ENCODE results near the gene IGSF23. TPM values are rescaled to one million over a fixed set of nuclear protein-coding genes. Genes with fewer than 3 reads are reported as not detected.

Gene IGSF23
- 0.38 TPM in 1 of 2 replicates, not detected in the other for total RNA-seq

GRCh38 chr19:44613295-44614178 is at the start of gene IGSF23:
TSS of gene IGSF23 (plus strand) at chr19:44613563. CDS start at chr19:44613646, 83 bp downstream.

GRCh38 chr19:44643605-44644401 is 30.4 kb downstream of the IGSF23 start, which contains the start of gene PVR:
TSS of gene PVR (plus strand) at chr19:44643910. CDS start at chr19:44644097, 187 bp downstream.

GRCh38 chr19:44671400-44671799 is 58.0 kb downstream of the IGSF23 start, which contains the start of gene CEACAM19:
TSS of gene CEACAM19 (plus strand) at chr19:44671482. CDS start at chr19:44671932, 450 bp downstream.

Other genes starting within 250 kb of the IGSF23 start
- gene ZNF285, start 212.0 kb upstream of the IGSF23 start, total RNA-seq, result 1.1 and 7.4 TPM in 2 replicates
- gene ZNF229, start 165.1 kb upstream of the IGSF23 start, total RNA-seq, result 9.1 and 9.9 TPM in 2 replicates
- 4.4 and 7.9 TPM in 2 replicates for gene ZNF180, start 113.0 kb upstream of the IGSF23 start, total RNA-seq
- gene CEACAM20, start 83.9 kb upstream of the IGSF23 start, total RNA-seq, result not detected in 2 replicates
- gene PVR, start 30.3 kb downstream of the IGSF23 start, total RNA-seq, result 50.2 and 262 TPM in 2 replicates
- 0.49 and 3.7 TPM in 2 replicates for gene CEACAM19, start 57.9 kb downstream of the IGSF23 start, total RNA-seq
- gene CEACAM16, start 85.6 kb downstream of the IGSF23 start, total RNA-seq, result 0.16 TPM in 1 of 2 replicates, not detected in the other
- gene BCL3, start 135.1 kb downstream of the IGSF23 start, total RNA-seq, result 4.0 and 6.7 TPM in 2 replicates
- gene CBLC, start 164.3 kb downstream of the IGSF23 start, total RNA-seq, result 0.06 TPM in 1 of 2 replicates, not detected in the other
- gene BCAM, start 195.5 kb downstream of the IGSF23 start, total RNA-seq, result 24.4 and 65.4 TPM in 2 replicates
- gene NECTIN2, start 232.7 kb downstream of the IGSF23 start, total RNA-seq, result 115 and 167 TPM in 2 replicates